ENCODE results near the gene HMCN2.

DNA sequence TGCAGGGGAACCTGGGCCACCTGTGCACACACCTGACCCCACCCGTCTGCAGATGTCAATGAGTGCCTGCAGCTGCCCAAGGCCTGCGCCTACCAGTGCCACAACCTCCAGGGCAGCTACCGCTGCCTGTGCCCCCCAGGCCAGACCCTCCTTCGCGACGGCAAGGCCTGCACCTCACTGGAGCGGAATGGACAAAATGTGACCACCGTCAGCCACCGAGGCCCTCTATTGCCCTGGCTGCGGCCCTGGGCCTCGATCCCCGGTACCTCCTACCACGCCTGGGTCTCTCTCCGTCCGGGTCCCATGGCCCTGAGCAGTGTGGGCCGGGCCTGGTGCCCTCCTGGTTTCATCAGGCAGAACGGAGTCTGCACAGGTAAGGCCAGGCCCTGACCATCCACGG is 164.7 kb downstream of the HMCN2 start:
- TF ChIP-seq, protein P1, sequence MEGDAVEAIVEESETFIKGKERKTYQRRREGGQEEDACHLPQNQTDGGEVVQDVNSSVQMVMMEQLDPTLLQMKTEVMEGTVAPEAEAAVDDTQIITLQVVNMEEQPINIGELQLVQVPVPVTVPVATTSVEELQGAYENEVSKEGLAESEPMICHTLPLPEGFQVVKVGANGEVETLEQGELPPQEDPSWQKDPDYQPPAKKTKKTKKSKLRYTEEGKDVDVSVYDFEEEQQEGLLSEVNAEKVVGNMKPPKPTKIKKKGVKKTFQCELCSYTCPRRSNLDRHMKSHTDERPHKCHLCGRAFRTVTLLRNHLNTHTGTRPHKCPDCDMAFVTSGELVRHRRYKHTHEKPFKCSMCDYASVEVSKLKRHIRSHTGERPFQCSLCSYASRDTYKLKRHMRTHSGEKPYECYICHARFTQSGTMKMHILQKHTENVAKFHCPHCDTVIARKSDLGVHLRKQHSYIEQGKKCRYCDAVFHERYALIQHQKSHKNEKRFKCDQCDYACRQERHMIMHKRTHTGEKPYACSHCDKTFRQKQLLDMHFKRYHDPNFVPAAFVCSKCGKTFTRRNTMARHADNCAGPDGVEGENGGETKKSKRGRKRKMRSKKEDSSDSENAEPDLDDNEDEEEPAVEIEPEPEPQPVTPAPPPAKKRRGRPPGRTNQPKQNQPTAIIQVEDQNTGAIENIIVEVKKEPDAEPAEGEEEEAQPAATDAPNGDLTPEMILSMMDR (conservative IDR thresholded peaks at IDR 0.05; ENCODE audit: low read length), result no peak
- no peak for TF ChIP-seq EZH2phosphoT487 (IDR thresholded peaks at IDR 0.05; ENCODE audit: borderline replicate concordance)
